GM19351 (cell line): ENCODE data around the gene PJA2.
"Not testable (repeated sequence)": the region's sequence is repeated elsewhere in the genome, so short reads cannot be mapped to it uniquely, and the experiment has no call there.

ENCODE experiments used
- ATAC-seq: cut with Tn5 transposase; IDR thresholded peaks from one replicate; pipeline ENCODE4 v1.9.1; 2021; ENCODE audit warnings: mild to moderate bottlenecking, moderate library complexity; ENCODE audit not compliant: unreplicated experiment

Gene PJA2

GRCh38 chr5:109310315-109310714, 99.5 kb downstream of the PJA2 start:
- no peak for ATAC-seq

- ATAC-seq: no peak
These were observed 100.3 kb downstream of the PJA2 start for GRCh38 chr5:109309326-109310063.

- no peak for ATAC-seq
These were observed 101.8 kb downstream of the PJA2 start for GRCh38 chr5:109307951-109308350.

- ATAC-seq: no peak
These were observed 102.3 kb downstream of the PJA2 start for GRCh38 chr5:109307456-109307855.

GRCh38 chr5:109305352-109305751, 104.4 kb downstream of the PJA2 start:
- ATAC-seq: no peak

GRCh38 chr5:109304309-109304708, 105.5 kb downstream of the PJA2 start:
- no peak for ATAC-seq

DNA sequence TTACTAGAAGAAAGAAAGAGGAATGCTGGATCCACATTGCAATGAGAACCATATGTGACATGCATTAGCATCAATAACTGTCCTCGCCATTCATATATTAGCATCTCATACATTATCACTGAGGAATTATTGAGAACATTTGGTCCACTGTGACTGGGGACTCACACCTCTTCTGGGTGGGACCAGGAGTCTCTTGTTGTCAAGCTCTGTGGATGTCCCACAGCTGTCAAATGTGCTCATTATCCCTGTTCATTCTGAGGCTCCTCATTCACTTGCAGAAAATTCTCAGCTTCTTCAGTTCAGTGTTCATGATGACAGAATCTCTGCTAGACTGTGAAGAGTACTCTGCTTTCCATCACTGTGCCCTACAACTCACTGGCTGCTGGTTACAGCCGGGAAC, 109.4 kb downstream of the PJA2 start:
- no peak for ATAC-seq

- no peak for ATAC-seq
These were observed 110.2 kb downstream of the PJA2 start for GRCh38 chr5:109299557-109299956.

GRCh38 chr5:109298794-109299193, 111.0 kb downstream of the PJA2 start:
- no peak for ATAC-seq

DNA sequence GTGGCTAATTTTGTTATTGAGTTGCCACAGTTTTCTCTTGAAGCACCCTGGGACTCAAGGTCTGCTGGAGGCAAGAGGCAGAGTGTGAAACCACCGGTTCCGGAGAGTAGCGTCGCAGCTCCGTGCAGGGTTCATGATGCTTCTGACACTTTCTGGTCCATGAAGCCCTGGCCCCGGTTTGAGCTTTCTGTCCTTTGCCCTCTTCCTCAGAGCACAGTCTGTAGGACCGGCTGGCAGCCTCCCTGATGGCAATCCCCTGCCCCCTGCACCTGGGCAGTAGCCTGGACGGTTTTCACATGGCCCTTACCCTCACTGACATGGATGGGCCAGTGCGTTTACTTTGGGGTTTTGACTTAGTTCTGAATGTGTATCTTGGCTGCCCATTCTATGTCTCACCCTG, 111.9 kb downstream of the PJA2 start:
- ATAC-seq: no peak

- ATAC-seq: no peak
These were observed 118.7 kb downstream of the PJA2 start for GRCh38 chr5:109291090-109291489.

- ATAC-seq: no peak
These were observed 119.5 kb downstream of the PJA2 start for GRCh38 chr5:109290231-109290630.

DNA sequence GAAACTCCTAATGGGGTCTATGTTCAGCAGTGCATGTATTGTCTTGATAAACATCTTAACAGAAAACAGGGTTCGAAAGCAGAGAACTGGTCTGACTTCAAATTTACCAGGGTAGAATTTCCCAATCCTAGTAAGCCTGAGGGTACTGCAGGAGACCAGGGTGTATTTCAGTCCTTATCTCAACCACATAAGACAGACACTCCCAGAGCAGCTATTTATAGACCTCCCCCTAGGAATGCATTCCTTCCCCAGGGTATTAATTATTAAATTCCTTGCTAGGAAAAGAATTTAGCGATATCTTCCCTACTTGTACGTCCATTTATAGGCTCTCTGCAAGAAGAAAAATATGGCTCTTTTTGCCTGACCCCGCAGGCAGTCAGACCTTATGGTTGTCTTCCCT, 123.1 kb downstream of the PJA2 start:
- not testable (repeated sequence) for ATAC-seq
